ENCODE data around the gene OR2A1. TPM values are rescaled to one million over a fixed set of nuclear protein-coding genes. Genes with fewer than 3 reads are reported as not detected.
"Not testable (repeated sequence)": the region's sequence is repeated elsewhere in the genome, so short reads cannot be mapped to it uniquely, and the experiment has no call there.

The OR2A1 gene
- polyA plus RNA-seq, 3 donors from 2014 or later = not detected

GRCh38 chr7:144356185-144356584, 44.0 kb downstream of the OR2A1 start:
- not testable (repeated sequence) for H3K9me3 Mint-ChIP-seq; DNase-seq; H3K27ac Mint-ChIP-seq; H3K4me1 Mint-ChIP-seq; H3K36me3 Mint-ChIP-seq; H3K27me3 Mint-ChIP-seq (ENCODE audit: low read depth in 3 of 3); H3K4me3 Mint-ChIP-seq

GRCh38 chr7:144356860-144357259, 44.6 kb downstream of the OR2A1 start:
- H3K36me3 Mint-ChIP-seq; H3K9me3 Mint-ChIP-seq; H3K27me3 Mint-ChIP-seq (ENCODE audit: low read depth in 3 of 3); H3K4me1 Mint-ChIP-seq; H3K27ac Mint-ChIP-seq; H3K4me3 Mint-ChIP-seq: not testable (repeated sequence)
- peak in 1 of 3 donors; percentile 4 for DNase-seq

- not testable (repeated sequence) for H3K36me3 Mint-ChIP-seq; H3K4me3 Mint-ChIP-seq; H3K4me1 Mint-ChIP-seq; DNase-seq; H3K9me3 Mint-ChIP-seq; H3K27ac Mint-ChIP-seq; H3K27me3 Mint-ChIP-seq (ENCODE audit: low read depth in 3 of 3)
These were observed 49.8 kb downstream of the OR2A1 start for GRCh38 chr7:144362061-144362460.

GRCh38 chr7:144365523-144365922, 53.3 kb downstream of the OR2A1 start:
- H3K4me3 Mint-ChIP-seq; H3K9me3 Mint-ChIP-seq; H3K4me1 Mint-ChIP-seq; H3K27ac Mint-ChIP-seq; DNase-seq; H3K36me3 Mint-ChIP-seq; H3K27me3 Mint-ChIP-seq (ENCODE audit: low read depth in 3 of 3): not testable (repeated sequence)

- H3K4me1 Mint-ChIP-seq; DNase-seq; H3K4me3 Mint-ChIP-seq; H3K36me3 Mint-ChIP-seq; H3K9me3 Mint-ChIP-seq; H3K27me3 Mint-ChIP-seq (ENCODE audit: low read depth in 3 of 3); H3K27ac Mint-ChIP-seq: not testable (repeated sequence)
These were observed 55.0 kb downstream of the OR2A1 start for GRCh38 chr7:144367250-144367649.

- H3K36me3 Mint-ChIP-seq; H3K4me3 Mint-ChIP-seq; H3K9me3 Mint-ChIP-seq; DNase-seq; H3K27me3 Mint-ChIP-seq (ENCODE audit: low read depth in 3 of 3); H3K27ac Mint-ChIP-seq; H3K4me1 Mint-ChIP-seq: not testable (repeated sequence)
These were observed 57.0 kb downstream of the OR2A1 start for GRCh38 chr7:144369221-144369620.

Other genes with a start within 250 kb of the OR2A1 start
- gene OR2A25, start 242.6 kb upstream of the OR2A1 start, polyA plus RNA-seq = not detected
- gene OR2A12, start 226.1 kb upstream of the OR2A1 start, polyA plus RNA-seq = not detected
- not detected for gene OR2A2, start 202.8 kb upstream of the OR2A1 start, polyA plus RNA-seq
- gene OR2A14, start 189.2 kb upstream of the OR2A1 start, polyA plus RNA-seq = not detected
- not detected for gene CTAGE4, start 129.0 kb upstream of the OR2A1 start, polyA plus RNA-seq
- gene ARHGEF35, start 116.6 kb upstream of the OR2A1 start, polyA plus RNA-seq = not detected
- not detected for gene OR2A42, start 72.8 kb upstream of the OR2A1 start, polyA plus RNA-seq
- not detected for gene OR2A7, start 47.6 kb upstream of the OR2A1 start, polyA plus RNA-seq
- not detected for gene CTAGE8, start 43.1 kb upstream of the OR2A1 start, polyA plus RNA-seq
- under 1 TPM in 1 of 3 donors, not detected in 2; 0.27 TPM for gene ARHGEF5, start 43.0 kb downstream of the OR2A1 start, polyA plus RNA-seq
- gene NOBOX, start 91.3 kb downstream of the OR2A1 start, polyA plus RNA-seq = not detected

All from immature natural killer cell (primary cell).